Measurements from ENCODE around the gene KRT31.
"Not testable (repeated sequence)": the region's sequence is repeated elsewhere in the genome, so short reads cannot be mapped to it uniquely, and the experiment has no call there.

The KRT31 gene

GRCh38 chr17:41396996-41397660, at the start of gene KRT31:
TSS of gene KRT31 (minus strand) at chr17:41397608. CDS start at chr17:41397539, 69 bp downstream.
- DNase-seq = no peak

- no peak for DNase-seq
These were observed 49.4 kb upstream of the KRT31 start for GRCh38 chr17:41446806-41447205.

GRCh38 chr17:41444640-41445039, 47.2 kb upstream of the KRT31 start:
- DNase-seq = no peak

GRCh38 chr17:41444186-41444585, 46.8 kb upstream of the KRT31 start:
- DNase-seq = no peak

GRCh38 chr17:41442739-41443138, 45.3 kb upstream of the KRT31 start:
- DNase-seq = no peak

GRCh38 chr17:41440531-41441033, 43.2 kb upstream of the KRT31 start, which contains the start of gene KRT38:
TSS of gene KRT38 (minus strand) at chr17:41440983. CDS start at chr17:41440921, 62 bp downstream.
- DNase-seq = no peak

GRCh38 chr17:41439375-41439774, 42.0 kb upstream of the KRT31 start:
- DNase-seq = no peak

- DNase-seq = no peak
These were observed 40.4 kb upstream of the KRT31 start for GRCh38 chr17:41437769-41438168.

- no peak for DNase-seq
These were observed 39.8 kb upstream of the KRT31 start for GRCh38 chr17:41437254-41437653.

- no peak for DNase-seq
These were observed 37.0 kb upstream of the KRT31 start for GRCh38 chr17:41434415-41434814.

GRCh38 chr17:41434005-41434404, 36.6 kb upstream of the KRT31 start:
- no peak for DNase-seq

- no peak for DNase-seq
These were observed 36.2 kb upstream of the KRT31 start for GRCh38 chr17:41433586-41433985.

GRCh38 chr17:41430376-41430775, 33.0 kb upstream of the KRT31 start:
- not testable (repeated sequence) for DNase-seq

GRCh38 chr17:41429667-41430066, 32.3 kb upstream of the KRT31 start:
- DNase-seq = no peak

- no peak for DNase-seq
These were observed 31.3 kb upstream of the KRT31 start for GRCh38 chr17:41428591-41429291.

GRCh38 chr17:41424111-41424635, 26.8 kb upstream of the KRT31 start, which contains the start of gene KRT37:
TSS of gene KRT37 (minus strand) at chr17:41424585. CDS start at chr17:41424523, 62 bp downstream.
- no peak for DNase-seq

- not testable (repeated sequence) for DNase-seq
These were observed 25.2 kb upstream of the KRT31 start for GRCh38 chr17:41422586-41422985.

- no peak for DNase-seq
These were observed 24.2 kb upstream of the KRT31 start for GRCh38 chr17:41421617-41422016.

GRCh38 chr17:41421116-41421515, 23.7 kb upstream of the KRT31 start:
- no peak for DNase-seq

GRCh38 chr17:41420134-41420533, 22.7 kb upstream of the KRT31 start:
- no peak for DNase-seq

GRCh38 chr17:41419716-41420115, 22.3 kb upstream of the KRT31 start:
- no peak for DNase-seq

- no peak for DNase-seq
These were observed 20.9 kb upstream of the KRT31 start for GRCh38 chr17:41418116-41418860.

- no peak for DNase-seq
These were observed 20.2 kb upstream of the KRT31 start for GRCh38 chr17:41417576-41418015.

All from NCI-H748 treated with DMSO at 0.1 percent for 48 hours (cell line).